Activated T-helper 1 cell treated with anti-CD3 and anti-CD28 coated beads, Interleukin-12 subunit alpha, Interleukin-12 subunit beta, Interleukin-2, Interleukin-4 antibody, amounts not matched to agents 30 ng/mL and 10 ng/mL and 1 ng/mL, durations not matched to agents 14 hours and 24 hours and 36 hours (primary cell): ENCODE measurements around the gene TRPV4. TPM values are rescaled to one million over a fixed set of nuclear protein-coding genes. Genes with fewer than 3 reads are reported as not detected.
"Not testable (repeated sequence)": the region's sequence is repeated elsewhere in the genome, so short reads cannot be mapped to it uniquely, and the experiment has no call there.

Experiments
- DNase-seq: peaks from one replicate; pipeline ENCODE4 v3.0.0; 2021; ENCODE audit warnings: low spot score
- H3K27ac Mint-ChIP-seq: one replicate; pipeline ENCODE4 v1.8.0; 2021; ENCODE audit warnings: mild to moderate bottlenecking, mixed read lengths
- H3K27me3 Mint-ChIP-seq: one replicate; pipeline ENCODE4 v1.8.0; 2022; ENCODE audit warnings: mild to moderate bottlenecking, moderate library complexity, mixed read lengths; ENCODE audit not compliant: insufficient read depth
- H3K36me3 Mint-ChIP-seq: one replicate; pipeline ENCODE4 v1.8.0; 2021; ENCODE audit warnings: low read depth, mixed read lengths
- H3K4me1 Mint-ChIP-seq: one replicate; pipeline ENCODE4 v1.8.0; 2021; ENCODE audit warnings: low read depth, mixed read lengths
- H3K4me3 Mint-ChIP-seq: one replicate; pipeline ENCODE4 v1.8.0; 2021; ENCODE audit warnings: mild to moderate bottlenecking, moderate library complexity, mixed read lengths
- H3K9me3 Mint-ChIP-seq: one replicate; pipeline ENCODE4 v1.8.0; 2021; ENCODE audit warnings: mixed read lengths
- intact Hi-C: fragments of 100-400 bp; cut with micrococcal nuclease; formaldehyde crosslinking; loops from one replicate; pipeline ENCODE4 v1.15.1; 2024
- total RNA-seq: library from RNA; stranded (reverse); gene quantifications from 2 replicates; pipeline ENCODE4 v1.2.3, GENCODE V29; 2022

Gene TRPV4
- total RNA-seq, 1 donor from 2014 or later: not detected

DNA sequence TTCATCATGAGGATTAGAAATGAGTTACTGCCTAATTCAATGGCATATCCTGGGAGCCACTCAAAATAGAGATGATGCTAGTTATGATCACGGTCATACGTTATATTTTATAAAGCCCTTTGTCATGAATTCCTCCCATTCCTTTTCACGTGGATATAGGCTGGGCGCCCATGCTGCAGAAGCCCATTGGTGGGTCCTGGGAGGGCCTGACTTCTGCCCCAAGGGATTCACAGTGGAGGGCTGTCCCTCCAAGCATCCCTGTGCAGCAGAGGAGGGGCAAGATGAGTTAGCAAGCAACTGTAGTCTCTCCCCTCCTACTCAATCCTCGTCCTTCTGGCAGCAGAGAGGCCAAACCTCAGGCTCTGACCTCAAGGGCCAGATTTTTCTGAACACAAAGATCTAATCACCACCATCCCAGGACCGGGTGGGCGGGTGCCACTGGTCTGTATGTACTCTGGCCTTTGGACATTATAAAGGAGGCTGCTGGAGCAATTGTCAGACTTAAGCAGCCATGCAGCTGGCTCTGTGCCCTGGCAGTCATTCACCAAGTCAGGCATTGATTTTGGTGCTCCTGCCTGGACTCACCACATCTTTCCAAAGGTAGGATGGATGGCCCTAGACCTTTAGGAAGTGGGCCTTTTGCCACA, 38.6 kb upstream of the TRPV4 start:
- Mint-ChIP-seq H3K27me3 (no peaks in the 10 kb centered on the region), H3K27ac (no peak overlapping the region), H3K36me3 (peaks cover 7% of the 10 kb centered on the region), H3K4me1 (peaks cover 16% of the 10 kb centered on the region), H3K9me3 (no peaks in the 10 kb centered on the region), H3K4me3 (no peak overlapping the region)
- intact Hi-C loops: no loop called here
- DNase-seq: no peak

DNA sequence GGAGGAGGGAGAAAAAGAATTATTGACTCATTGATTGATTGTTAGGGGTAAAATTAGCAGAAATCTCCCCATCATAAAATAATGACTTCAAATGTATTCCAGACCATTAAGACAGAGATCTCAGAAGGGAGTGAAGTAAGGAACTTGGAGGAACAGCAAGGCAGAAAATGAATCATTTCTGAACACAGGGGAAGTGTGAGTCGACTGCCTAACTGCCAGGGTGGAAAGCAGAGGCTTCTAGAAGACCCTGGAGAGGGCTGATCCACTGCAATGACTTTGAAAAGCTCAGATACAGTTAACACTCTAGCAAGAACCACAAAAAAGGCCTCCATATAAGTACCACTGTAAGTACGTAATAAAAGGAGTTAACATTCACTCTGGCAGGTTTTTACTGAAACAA, 37.5 kb upstream of the TRPV4 start:
- H3K4me1 Mint-ChIP-seq: peaks cover 16% of the 10 kb centered on the region
- no peak for DNase-seq
- H3K4me3 Mint-ChIP-seq: no peak overlapping the region
- intact Hi-C loops: no loop called here
- H3K27ac Mint-ChIP-seq: no peak overlapping the region
- H3K27me3 Mint-ChIP-seq: no peaks in the 10 kb centered on the region
- no peaks in the 10 kb centered on the region for H3K9me3 Mint-ChIP-seq
- H3K36me3 Mint-ChIP-seq: peaks cover 7% of the 10 kb centered on the region

DNA sequence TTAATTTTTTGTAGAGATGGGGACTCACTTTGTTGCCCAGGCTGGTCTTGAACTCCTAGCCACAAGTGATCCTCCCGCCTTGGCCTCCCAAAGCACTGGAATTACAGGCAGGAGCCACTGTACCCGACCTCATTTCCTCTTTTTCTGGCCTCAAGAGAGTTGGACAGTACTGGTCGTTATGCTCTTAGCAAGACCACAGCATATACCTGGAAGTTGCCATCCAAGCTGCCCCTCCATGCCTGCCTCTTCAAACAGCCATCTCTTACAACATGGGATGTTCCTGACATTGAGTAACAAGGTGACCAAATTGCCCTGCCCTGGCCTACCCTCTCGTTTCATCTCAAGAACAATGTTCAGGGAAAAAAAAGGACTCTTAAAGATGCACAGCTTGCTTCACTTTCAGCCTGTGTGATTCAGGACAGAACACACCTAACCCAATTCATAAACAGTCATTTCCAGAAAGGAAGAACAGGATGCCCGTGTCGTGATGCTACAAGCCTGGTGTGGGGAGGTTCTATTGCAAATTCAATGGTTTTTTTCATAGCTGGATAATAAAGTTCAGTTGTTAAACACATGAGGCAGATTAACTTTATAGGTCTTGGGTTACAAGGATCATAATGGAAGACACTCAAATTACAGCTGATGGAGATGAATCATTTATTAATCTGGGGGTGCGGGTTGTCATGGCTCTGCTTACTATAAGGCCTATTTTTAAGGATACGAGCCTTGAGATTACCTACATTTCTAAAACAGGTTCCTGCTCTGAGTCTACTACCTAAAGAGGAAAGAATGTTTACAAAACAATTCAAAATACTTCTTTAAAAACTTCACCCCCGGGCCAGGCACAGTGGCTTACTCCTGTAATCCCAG, 35.2 kb upstream of the TRPV4 start:
- Mint-ChIP-seq H3K4me1 (peaks cover 22% of the 10 kb centered on the region), H3K9me3 (no peaks in the 10 kb centered on the region), H3K27me3 (no peaks in the 10 kb centered on the region), H3K36me3 (peaks cover 7% of the 10 kb centered on the region), H3K27ac (no peak overlapping the region), H3K4me3 (no peak overlapping the region)
- no peak for DNase-seq
- intact Hi-C loops: no loop called here

DNA sequence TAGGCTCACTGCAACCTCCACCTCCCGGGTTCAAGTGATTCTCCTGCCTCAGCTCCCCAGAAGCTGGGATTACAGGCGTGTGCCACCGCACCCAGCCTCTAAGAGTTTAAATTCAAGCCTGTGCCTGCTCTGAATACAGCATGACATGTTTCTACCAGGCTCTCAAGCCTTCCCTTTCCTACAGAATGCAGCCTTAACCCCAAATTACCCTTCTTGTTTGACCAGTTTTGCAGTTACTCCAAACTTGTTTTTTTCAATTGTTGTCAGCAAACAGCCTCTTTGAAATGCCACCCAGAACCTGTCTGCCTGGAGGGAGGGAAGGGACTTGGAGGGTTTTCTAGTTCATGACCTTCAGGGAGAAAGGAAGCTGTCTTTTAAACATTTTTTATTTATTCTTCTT, 31.7 kb upstream of the TRPV4 start:
- Mint-ChIP-seq H3K27ac (no peak overlapping the region), H3K36me3 (peaks cover 3% of the 10 kb centered on the region)
- intact Hi-C loops: no loop called here

DNA sequence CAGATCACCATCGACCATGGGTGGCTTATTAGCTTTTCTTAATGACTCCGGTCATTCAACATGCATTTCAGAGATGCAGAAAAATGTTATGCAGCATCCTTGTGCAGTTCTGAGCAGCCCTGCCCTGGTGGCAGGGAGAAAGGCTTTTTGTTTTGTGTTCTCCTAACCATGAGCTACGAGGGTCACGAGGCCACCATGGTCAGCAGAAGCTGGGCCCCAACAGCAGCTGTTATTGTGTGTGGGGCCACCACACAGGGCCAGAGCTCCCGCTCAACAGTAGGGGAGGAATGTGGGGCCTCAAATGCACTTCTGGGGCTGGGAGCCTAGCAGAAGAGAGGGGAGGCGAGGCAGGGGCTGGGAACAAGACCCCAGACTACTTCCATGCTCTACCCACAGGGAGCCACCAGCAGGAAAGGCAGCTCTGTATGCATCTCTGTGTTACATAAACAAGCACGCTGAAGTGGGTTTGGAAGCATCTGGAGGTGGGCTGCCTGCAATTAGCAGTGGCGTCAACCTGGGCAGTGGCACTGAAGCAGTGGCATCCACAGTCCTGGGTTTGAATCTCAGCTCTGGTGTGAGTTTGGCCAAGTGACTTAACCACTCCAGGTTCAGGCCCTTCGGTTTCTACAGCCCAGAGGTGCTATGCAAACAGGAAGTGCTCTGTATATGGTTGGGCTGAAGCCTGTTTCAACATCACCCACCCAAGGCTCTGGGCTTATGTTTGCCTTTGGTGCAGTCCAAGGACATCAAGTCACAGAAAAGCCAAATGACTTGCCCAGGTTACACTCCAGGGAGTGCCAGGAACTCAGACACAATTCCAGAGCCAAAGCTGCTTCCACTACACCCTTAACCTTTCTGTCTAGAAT, 30.9 kb upstream of the TRPV4 start:
- H3K4me1 Mint-ChIP-seq: peaks cover 24% of the 10 kb centered on the region
- DNase-seq: no peak
- no peak overlapping the region for H3K4me3 Mint-ChIP-seq
- H3K36me3 Mint-ChIP-seq: peaks cover 3% of the 10 kb centered on the region
- H3K27me3 Mint-ChIP-seq: no peaks in the 10 kb centered on the region
- intact Hi-C loops: no loop called here
- H3K9me3 Mint-ChIP-seq: no peaks in the 10 kb centered on the region
- H3K27ac Mint-ChIP-seq: no peak overlapping the region

More for the DNA sequence above, 31.7 kb upstream of the TRPV4 start:
- peaks cover 24% of the 10 kb centered on the region for H3K4me1 Mint-ChIP-seq
- no peak overlapping the region for H3K4me3 Mint-ChIP-seq
- H3K27me3 Mint-ChIP-seq: no peaks in the 10 kb centered on the region
- DNase-seq: no peak
- H3K9me3 Mint-ChIP-seq: no peaks in the 10 kb centered on the region

DNA sequence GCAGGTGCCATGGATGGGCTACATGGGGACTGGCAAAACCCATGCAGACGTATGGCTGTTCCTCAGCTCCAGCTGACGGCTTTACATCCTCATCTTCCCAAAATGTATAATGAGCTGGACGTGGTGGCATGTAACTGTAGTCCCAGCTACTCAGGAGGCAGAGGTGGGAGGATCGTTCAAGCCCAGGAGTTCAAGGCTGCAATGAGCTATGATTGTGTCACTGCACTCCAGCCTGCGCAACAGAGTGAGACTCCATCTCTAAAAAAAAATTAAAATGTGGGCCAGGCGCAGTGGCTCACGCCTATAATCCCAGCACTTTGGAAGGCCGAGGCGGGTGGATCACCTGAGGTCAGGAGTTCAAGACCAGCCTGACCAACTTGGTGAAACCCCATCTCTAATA, 29.3 kb upstream of the TRPV4 start:
- H3K27me3 Mint-ChIP-seq, H3K36me3 Mint-ChIP-seq, H3K9me3 Mint-ChIP-seq, intact Hi-C loops, H3K4me3 Mint-ChIP-seq, DNase-seq, H3K27ac Mint-ChIP-seq: not testable (repeated sequence)
- peaks cover 16% of the 10 kb centered on the region for H3K4me1 Mint-ChIP-seq

DNA sequence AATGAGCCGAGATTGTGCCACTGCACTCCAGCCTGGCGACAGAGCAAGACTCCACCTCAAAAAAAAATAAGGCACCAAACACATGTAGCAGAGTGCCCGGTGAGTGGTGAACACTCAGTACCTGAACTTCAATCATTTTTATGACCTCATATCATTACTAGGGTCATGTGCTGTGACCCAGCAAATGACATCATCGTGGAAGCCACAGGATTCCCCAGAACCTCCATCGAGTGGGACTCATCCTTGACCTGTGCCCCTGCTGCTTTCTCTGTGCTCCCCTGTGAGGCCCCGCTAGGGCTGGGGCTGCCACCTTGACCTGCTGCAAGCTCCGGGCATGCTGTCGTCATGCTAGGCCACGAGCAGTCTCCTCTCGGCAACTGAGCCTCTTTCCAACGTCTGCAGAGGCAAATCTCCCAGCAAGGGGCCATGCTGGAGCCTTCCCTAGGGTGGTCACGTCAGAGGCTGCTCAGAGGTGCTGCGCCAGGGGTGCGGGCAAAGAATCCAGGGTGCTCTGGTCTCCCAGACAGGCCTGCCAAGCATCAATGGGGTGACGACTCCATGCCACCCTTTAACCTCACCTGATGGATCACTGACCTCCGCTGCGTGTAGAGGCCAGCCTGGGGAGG, 28.6 kb upstream of the TRPV4 start:
- no peak for DNase-seq
- H3K36me3 Mint-ChIP-seq: peaks cover 4% of the 10 kb centered on the region

DNA sequence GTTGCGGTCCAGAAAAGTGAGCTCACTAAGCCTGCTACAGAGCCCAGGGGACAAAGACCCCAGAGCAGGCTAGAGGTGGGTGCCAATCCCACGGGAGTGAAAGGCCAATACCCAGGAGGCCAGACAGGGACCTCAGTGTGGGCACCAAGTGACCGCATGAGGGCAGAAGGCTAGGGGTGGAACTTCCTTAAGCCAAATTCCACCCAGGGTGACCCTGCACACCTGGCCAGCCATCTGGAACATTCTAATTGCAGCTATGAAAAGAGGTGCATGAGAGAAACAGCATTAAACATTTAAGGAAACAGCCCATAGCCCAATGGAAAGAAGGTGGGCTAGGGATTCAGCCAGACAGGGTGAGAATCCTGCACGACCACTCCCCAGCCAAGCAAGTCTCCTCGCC, 27.8 kb upstream of the TRPV4 start:
- H3K27me3 Mint-ChIP-seq: no peaks in the 10 kb centered on the region
- no peak for DNase-seq
- H3K4me1 Mint-ChIP-seq: peaks cover 16% of the 10 kb centered on the region
- intact Hi-C loops: no loop called here
- no peak overlapping the region for H3K27ac Mint-ChIP-seq
- H3K4me3 Mint-ChIP-seq: no peak overlapping the region
- H3K36me3 Mint-ChIP-seq: peaks cover 4% of the 10 kb centered on the region
- no peaks in the 10 kb centered on the region for H3K9me3 Mint-ChIP-seq

More for the DNA sequence above, 28.6 kb upstream of the TRPV4 start:
- Mint-ChIP-seq H3K4me1 (peaks cover 16% of the 10 kb centered on the region), H3K27ac (no peak overlapping the region), H3K9me3 (no peaks in the 10 kb centered on the region), H3K27me3 (no peaks in the 10 kb centered on the region), H3K4me3 (no peak overlapping the region)
- intact Hi-C loops: no loop called here

DNA sequence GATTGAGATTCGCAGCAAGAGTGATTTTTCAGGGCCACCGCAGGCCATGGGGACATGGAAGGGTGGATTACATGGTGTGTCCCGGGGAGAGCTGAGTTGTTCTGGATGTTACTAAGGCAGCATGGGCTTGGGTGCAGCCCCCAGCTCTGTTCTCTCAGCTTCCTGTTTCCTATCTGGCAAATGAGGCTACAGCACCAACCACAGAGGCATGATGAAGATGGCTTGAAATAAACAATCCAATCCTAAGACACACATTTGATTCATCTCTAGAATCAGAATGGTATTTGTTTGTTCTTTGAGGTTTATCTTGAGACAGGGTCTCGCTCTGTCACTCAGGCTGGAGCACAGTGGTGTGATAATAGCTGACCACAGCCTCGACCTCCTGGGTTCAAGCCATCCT, 25.6 kb upstream of the TRPV4 start:
- Mint-ChIP-seq H3K36me3 (peaks cover 4% of the 10 kb centered on the region), H3K9me3 (no peaks in the 10 kb centered on the region), H3K27me3 (no peaks in the 10 kb centered on the region), H3K4me3 (no peak overlapping the region), H3K4me1 (peaks cover 6% of the 10 kb centered on the region), H3K27ac (no peak overlapping the region)
- intact Hi-C loops: no loop called here
- DNase-seq: no peak

DNA sequence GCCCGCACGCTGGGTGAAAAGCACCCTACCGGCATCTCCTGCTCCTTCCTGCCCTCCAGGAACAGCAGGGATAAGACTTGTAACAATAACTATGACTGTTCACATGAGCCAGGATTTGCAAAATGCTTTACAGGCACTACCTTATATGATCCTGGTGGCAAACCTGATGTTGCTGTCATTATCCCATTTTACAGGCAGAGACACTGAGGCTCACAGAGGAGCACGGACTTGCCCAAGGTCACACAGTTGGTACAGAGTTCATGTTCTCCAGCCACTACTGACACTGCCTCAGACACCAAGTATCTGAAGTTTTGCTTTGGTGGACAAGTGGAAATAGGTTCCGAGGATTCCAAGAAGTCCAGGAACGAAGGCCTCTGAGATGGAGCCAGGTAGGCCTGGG, 24.5 kb upstream of the TRPV4 start:
- no peaks in the 10 kb centered on the region for H3K27me3 Mint-ChIP-seq
- intact Hi-C loops: no loop called here
- peaks cover 4% of the 10 kb centered on the region for H3K36me3 Mint-ChIP-seq
- H3K27ac Mint-ChIP-seq: no peak overlapping the region
- no peak for DNase-seq
- H3K4me3 Mint-ChIP-seq: no peak overlapping the region
- no peaks in the 10 kb centered on the region for H3K9me3 Mint-ChIP-seq
- peaks cover 4% of the 10 kb centered on the region for H3K4me1 Mint-ChIP-seq

DNA sequence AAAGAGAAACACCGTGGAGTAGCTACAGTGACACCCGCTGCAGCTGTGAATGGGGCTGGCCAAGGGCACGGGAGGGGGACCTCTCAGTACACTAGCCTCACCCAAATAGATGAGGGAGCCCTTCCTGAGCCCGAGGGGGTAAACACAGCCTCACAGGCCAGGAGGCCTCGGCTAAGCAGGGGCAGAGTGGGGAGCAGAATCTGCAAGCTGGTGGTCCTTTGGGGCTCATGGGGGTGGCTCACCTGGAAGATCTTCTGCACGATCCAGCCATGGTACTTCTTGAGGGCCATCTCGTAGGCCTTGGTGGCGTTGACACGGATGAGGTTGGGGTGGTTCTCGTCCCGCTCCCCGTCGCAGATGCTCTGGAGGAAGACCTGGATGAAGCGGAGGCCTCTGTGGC, 22.2 kb upstream of the TRPV4 start:
- Mint-ChIP-seq H3K9me3 (no peaks in the 10 kb centered on the region), H3K27me3 (no peaks in the 10 kb centered on the region), H3K4me3 (no peak overlapping the region), H3K27ac (no peak overlapping the region), H3K4me1 (peaks cover 4% of the 10 kb centered on the region), H3K36me3 (peaks cover 6% of the 10 kb centered on the region)
- DNase-seq: no peak
- intact Hi-C loops: no loop called here

DNA sequence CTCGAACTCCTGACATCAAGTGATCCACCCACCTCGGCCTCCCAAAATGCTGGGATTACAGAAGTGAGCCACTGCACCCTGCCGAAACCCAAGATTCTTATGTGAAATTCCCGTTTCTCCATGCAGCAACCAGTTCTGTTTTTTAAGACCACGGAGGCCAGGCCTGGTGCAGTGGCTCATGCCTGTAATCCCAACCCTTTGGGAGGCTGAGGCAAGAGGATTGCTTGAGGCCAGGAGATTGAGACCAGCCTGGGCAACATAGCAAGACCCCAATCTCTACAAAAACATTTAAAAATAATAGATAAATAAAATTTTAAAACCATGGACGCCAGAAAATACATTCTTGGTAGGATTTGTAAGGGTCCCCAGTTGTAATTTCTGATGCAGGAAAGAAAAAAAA, 17.3 kb upstream of the TRPV4 start:
- H3K27me3 Mint-ChIP-seq, H3K27ac Mint-ChIP-seq, intact Hi-C loops, H3K9me3 Mint-ChIP-seq, H3K36me3 Mint-ChIP-seq, DNase-seq, H3K4me3 Mint-ChIP-seq, H3K4me1 Mint-ChIP-seq: not testable (repeated sequence)
